ENCODE measurements around the gene HFE. TPM values are rescaled to one million over a fixed set of nuclear protein-coding genes. Genes with fewer than 3 reads are reported as not detected.

The HFE gene
- total and polyA plus RNA-seq, 2 experiments from 2014 or later, result 8.6 to 10.8 TPM

GRCh38 chr6:26105109-26105730 is 18.0 kb downstream of the HFE start:
- peaks cover 22% of the 10 kb centered on the region for H3K4me1 ChIP-seq (ENCODE audit: insufficient read depth)
- no peaks in the 10 kb centered on the region for H3K9me3 ChIP-seq (ENCODE audit: low read depth)
- peaks cover 30% of the 10 kb centered on the region for H3F3A ChIP-seq (ENCODE audit: insufficient read depth)
- H2AFZ ChIP-seq, result peak overlapping the region; percentile 86; the same call in 1 of the 2 replicates
- H3K9ac ChIP-seq, result no peak overlapping the region
- no peak for DNase-seq
- H3K4me2 ChIP-seq (ENCODE audit: unreplicated experiment), result peak overlapping the region; percentile 28
- H3K27ac ChIP-seq, result no peak overlapping the region
- no peak overlapping the region for H3K4me3 ChIP-seq
- TF ChIP-seq EZH2 (IDR thresholded peaks at IDR 0.05; ENCODE audit: insufficient read depth, poor library complexity, severe bottlenecking) (no peak), EZH2phosphoT487 (IDR thresholded peaks at IDR 0.05; ENCODE audit: insufficient read depth, low read depth) (no peak)
- no peaks in the 10 kb centered on the region for H4K20me1 ChIP-seq (ENCODE audit: insufficient read depth)
- no peaks in the 10 kb centered on the region for H3K27me3 ChIP-seq (replicated peaks; ENCODE audit: insufficient read depth)
- no peaks in the 10 kb centered on the region for H3K79me2 ChIP-seq (ENCODE audit: insufficient read depth)
- 87 to 94% methylated on average over 5 to 8 of the region's 8 CpGs for WGBS, 2 experiments (ENCODE audit: low coverage in 1 of 2, low lambda C conversion rate in 2 of 2, missing lambda C conversion rate in 2 of 2)
- H3K9me2 ChIP-seq (ENCODE audit: insufficient read depth), result no peaks in the 10 kb centered on the region
- in situ Hi-C loops (cut with MboI), result no loop called here
- H3K36me3 ChIP-seq (ENCODE audit: low read depth), result no peaks in the 10 kb centered on the region

- 57% methylated on average over 4 of the region's 4 CpGs for WGBS, 2 experiments (ENCODE audit: low coverage in 1 of 2, low lambda C conversion rate in 2 of 2, missing lambda C conversion rate in 2 of 2)
- in situ Hi-C loops (cut with MboI), result no loop called here
- Histone ChIP-seq H3F3A (ENCODE audit: insufficient read depth) (peaks cover 30% of the 10 kb centered on the region), H4K20me1 (ENCODE audit: insufficient read depth) (no peaks in the 10 kb centered on the region), H2AFZ (peak overlapping the region; percentile 35; the same call in 1 of the 2 replicates), H3K4me1 (ENCODE audit: insufficient read depth) (peaks cover 22% of the 10 kb centered on the region), H3K27me3 (replicated peaks; ENCODE audit: insufficient read depth) (no peaks in the 10 kb centered on the region), H3K9me3 (ENCODE audit: low read depth) (no peaks in the 10 kb centered on the region), H3K9me2 (ENCODE audit: insufficient read depth) (no peaks in the 10 kb centered on the region), H3K9ac (no peak overlapping the region), H3K79me2 (ENCODE audit: insufficient read depth) (no peaks in the 10 kb centered on the region), H3K4me3 (no peak overlapping the region), H3K4me2 (ENCODE audit: unreplicated experiment) (peak overlapping the region; percentile 28), H3K27ac (no peak overlapping the region), H3K36me3 (ENCODE audit: low read depth) (no peaks in the 10 kb centered on the region)
- peak; percentile 54 for DNase-seq
- TF ChIP-seq EZH2phosphoT487 (IDR thresholded peaks at IDR 0.05; ENCODE audit: insufficient read depth, low read depth), result no peak
- TF ChIP-seq EZH2 (IDR thresholded peaks at IDR 0.05; ENCODE audit: insufficient read depth, poor library complexity, severe bottlenecking), result no peak
Measured at GRCh38 chr6:26105842-26106241, 18.6 kb downstream of the HFE start.

GRCh38 chr6:26107935-26108334 is 20.7 kb downstream of the HFE start:
- no peaks in the 10 kb centered on the region for H3K9me3 ChIP-seq (ENCODE audit: low read depth)
- TF ChIP-seq EZH2 (IDR thresholded peaks at IDR 0.05; ENCODE audit: insufficient read depth, poor library complexity, severe bottlenecking), result no peak
- TF ChIP-seq EZH2phosphoT487 (IDR thresholded peaks at IDR 0.05; ENCODE audit: insufficient read depth, low read depth), result no peak
- 89 to 92% methylated on average over 18 of the region's 18 CpGs for WGBS, 2 experiments (ENCODE audit: low coverage in 1 of 2, low lambda C conversion rate in 2 of 2, missing lambda C conversion rate in 2 of 2)
- no peak overlapping the region for H3K9ac ChIP-seq
- H3K4me3 ChIP-seq, result no peak overlapping the region
- no peaks in the 10 kb centered on the region for H3K27me3 ChIP-seq (replicated peaks; ENCODE audit: insufficient read depth)
- DNase-seq, result no peak
- no peak overlapping the region for H3K27ac ChIP-seq
- H3F3A ChIP-seq (ENCODE audit: insufficient read depth), result peaks cover 24% of the 10 kb centered on the region
- no peaks in the 10 kb centered on the region for H3K36me3 ChIP-seq (ENCODE audit: low read depth)
- H2AFZ ChIP-seq, result no peak overlapping the region
- H3K79me2 ChIP-seq (ENCODE audit: insufficient read depth), result no peaks in the 10 kb centered on the region
- H3K4me2 ChIP-seq (ENCODE audit: unreplicated experiment), result no peak overlapping the region
- H4K20me1 ChIP-seq (ENCODE audit: insufficient read depth), result no peaks in the 10 kb centered on the region
- in situ Hi-C loops (cut with MboI), result no loop called here
- H3K9me2 ChIP-seq (ENCODE audit: insufficient read depth), result no peaks in the 10 kb centered on the region
- peaks cover 20% of the 10 kb centered on the region for H3K4me1 ChIP-seq (ENCODE audit: insufficient read depth)

DNA sequence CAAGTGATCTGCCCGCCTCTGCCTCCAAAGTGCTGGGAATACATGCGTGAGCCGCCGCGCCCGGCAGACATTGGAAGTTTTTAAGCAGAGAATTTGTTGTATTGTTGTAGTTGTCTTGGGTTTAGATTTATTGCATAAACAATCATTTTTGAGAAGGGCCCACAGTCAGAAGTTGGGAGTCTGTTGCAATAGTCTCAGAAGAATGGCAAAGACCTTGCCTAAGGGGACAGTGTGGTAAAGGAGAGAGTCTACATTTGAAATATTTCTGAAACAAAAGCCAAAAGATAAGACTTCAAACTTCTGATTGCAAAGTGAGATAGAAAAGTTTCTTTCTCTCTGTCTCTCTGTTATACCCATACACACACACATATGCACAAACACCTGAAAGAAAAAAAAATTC is 22.5 kb downstream of the HFE start:
- no peak for TF ChIP-seq EZH2phosphoT487 (IDR thresholded peaks at IDR 0.05; ENCODE audit: insufficient read depth, low read depth)
- Histone ChIP-seq H3K4me3 (no peak overlapping the region), H3K9ac (no peak overlapping the region), H4K20me1 (ENCODE audit: insufficient read depth) (no peaks in the 10 kb centered on the region), H3K9me3 (ENCODE audit: low read depth) (no peaks in the 10 kb centered on the region), H3K4me1 (ENCODE audit: insufficient read depth) (peaks cover 14% of the 10 kb centered on the region), H3K79me2 (ENCODE audit: insufficient read depth) (no peaks in the 10 kb centered on the region), H3K9me2 (ENCODE audit: insufficient read depth) (no peaks in the 10 kb centered on the region), H2AFZ (no peak overlapping the region), H3K36me3 (ENCODE audit: low read depth) (no peaks in the 10 kb centered on the region), H3K27me3 (replicated peaks; ENCODE audit: insufficient read depth) (no peaks in the 10 kb centered on the region), H3K27ac (no peak overlapping the region), H3F3A (ENCODE audit: insufficient read depth) (peaks cover 12% of the 10 kb centered on the region), H3K4me2 (ENCODE audit: unreplicated experiment) (no peak overlapping the region)
- no peak for DNase-seq
- in situ Hi-C loops (cut with MboI), result no loop called here
- WGBS, 2 experiments (ENCODE audit: low coverage in 1 of 2, low lambda C conversion rate in 2 of 2, missing lambda C conversion rate in 2 of 2), result 94 to 96% methylated on average over 6 of the region's 6 CpGs

GRCh38 chr6:26113570-26113969 is 26.3 kb downstream of the HFE start:
- Histone ChIP-seq H4K20me1 (ENCODE audit: insufficient read depth) (no peaks in the 10 kb centered on the region), H3K9me3 (ENCODE audit: low read depth) (no peaks in the 10 kb centered on the region), H3K27ac (no peak overlapping the region), H3K9ac (no peak overlapping the region), H3K4me2 (ENCODE audit: unreplicated experiment) (no peak overlapping the region), H2AFZ (no peak overlapping the region), H3K27me3 (replicated peaks; ENCODE audit: insufficient read depth) (no peaks in the 10 kb centered on the region), H3F3A (ENCODE audit: insufficient read depth) (no peaks in the 10 kb centered on the region), H3K79me2 (ENCODE audit: insufficient read depth) (no peaks in the 10 kb centered on the region), H3K9me2 (ENCODE audit: insufficient read depth) (no peaks in the 10 kb centered on the region), H3K4me3 (no peak overlapping the region), H3K4me1 (ENCODE audit: insufficient read depth) (no peaks in the 10 kb centered on the region), H3K36me3 (ENCODE audit: low read depth) (no peaks in the 10 kb centered on the region)
- DNase-seq, result no peak
- TF ChIP-seq EZH2phosphoT487 (IDR thresholded peaks at IDR 0.05; ENCODE audit: insufficient read depth, low read depth) (no peak), EZH2 (IDR thresholded peaks at IDR 0.05; ENCODE audit: insufficient read depth, poor library complexity, severe bottlenecking) (no peak)
- in situ Hi-C loops (cut with MboI), result no loop called here
